Measurements from ENCODE around the gene CHST14. TPM values are rescaled to one million over a fixed set of nuclear protein-coding genes. Genes with fewer than 3 reads are reported as not detected.
A peak's percentile ranks its signal among the peaks of the same experiment; 100 is the strongest.
"Not testable (repeated sequence)": the region's sequence is repeated elsewhere in the genome, so short reads cannot be mapped to it uniquely, and the experiment has no call there.

The CHST14 gene
- total RNA-seq, 1 experiment from 2014 or later = 12.4 TPM

- not testable (repeated sequence) for H3K4me3 ChIP-seq, DNase-seq, H3K36me3 ChIP-seq, H3K9me3 ChIP-seq, H3K27me3 ChIP-seq
These were observed 16.8 kb upstream of the CHST14 start for GRCh38 chr15:40453941-40454340.

GRCh38 chr15:40454904-40455391 lies 15.8 kb upstream of the CHST14 start:
- Histone ChIP-seq H3K36me3 (no peaks in the 10 kb centered on the region), H3K4me3 (no peak overlapping the region), H3K9me3 (no peaks in the 10 kb centered on the region), H3K27me3 (no peaks in the 10 kb centered on the region)
- peak; percentile 68 for DNase-seq

GRCh38 chr15:40456299-40456712 lies 14.5 kb upstream of the CHST14 start:
- no peak overlapping the region for H3K4me3 ChIP-seq
- H3K27me3 ChIP-seq = no peaks in the 10 kb centered on the region
- no peaks in the 10 kb centered on the region for H3K36me3 ChIP-seq
- H3K9me3 ChIP-seq = no peaks in the 10 kb centered on the region
- no peak for DNase-seq

DNA sequence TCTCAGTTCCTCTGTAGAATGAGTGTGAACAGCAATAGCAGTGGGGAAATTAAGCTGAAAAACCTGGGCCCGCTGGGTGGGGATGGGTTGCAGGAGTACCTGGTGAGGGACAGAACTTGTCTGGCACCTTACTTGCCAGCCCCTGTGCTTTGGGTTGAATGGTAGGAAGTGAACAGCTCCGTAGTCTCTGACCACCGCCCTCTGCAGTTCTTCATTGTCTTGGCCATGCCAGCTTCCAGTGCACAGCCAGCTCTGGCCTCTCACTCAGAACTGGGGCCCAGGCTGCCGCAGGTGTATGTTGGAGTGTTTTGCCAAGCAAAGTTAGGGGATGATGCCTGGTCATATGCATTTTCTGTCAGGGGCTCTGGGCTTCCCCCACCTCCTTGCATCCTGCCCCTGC lies 14.0 kb upstream of the CHST14 start:
- DNase-seq = no peak
- no peaks in the 10 kb centered on the region for H3K9me3 ChIP-seq
- H3K4me3 ChIP-seq = no peak overlapping the region
- H3K27me3 ChIP-seq = no peaks in the 10 kb centered on the region
- no peaks in the 10 kb centered on the region for H3K36me3 ChIP-seq

GRCh38 chr15:40458495-40459371 lies 12.1 kb upstream of the CHST14 start:
- Histone ChIP-seq H3K9me3 (no peaks in the 10 kb centered on the region), H3K36me3 (0 out of 2 replicates have a peak, but pooled peaks cover 4% of the 10 kb centered on the region), H3K4me3 (no peak overlapping the region), H3K27me3 (no peaks in the 10 kb centered on the region)
- DNase-seq = no peak

- peaks cover 8% of the 10 kb centered on the region; the same call in 1 of the 2 replicates for H3K36me3 ChIP-seq
- H3K9me3 ChIP-seq = no peaks in the 10 kb centered on the region
- no peak for DNase-seq
- no peak overlapping the region for H3K4me3 ChIP-seq
- H3K27me3 ChIP-seq = no peaks in the 10 kb centered on the region
These were observed 11.3 kb upstream of the CHST14 start for GRCh38 chr15:40459391-40460015.

GRCh38 chr15:40460404-40460803 lies 10.4 kb upstream of the CHST14 start:
- DNase-seq = no peak
- no peaks in the 10 kb centered on the region for H3K9me3 ChIP-seq
- peaks cover 8% of the 10 kb centered on the region for H3K36me3 ChIP-seq
- H3K27me3 ChIP-seq = no peaks in the 10 kb centered on the region
- H3K4me3 ChIP-seq = no peak overlapping the region

GRCh38 chr15:40461958-40462357 lies 8.8 kb upstream of the CHST14 start:
- Histone ChIP-seq H3K27me3 (no peaks in the 10 kb centered on the region), H3K4me3 (no peak overlapping the region), H3K9me3 (no peaks in the 10 kb centered on the region), H3K36me3 (peaks cover 8% of the 10 kb centered on the region)
- DNase-seq = no peak

- Histone ChIP-seq H3K4me3 (no peak overlapping the region), H3K9me3 (no peaks in the 10 kb centered on the region), H3K36me3 (peaks cover 8% of the 10 kb centered on the region), H3K27me3 (no peaks in the 10 kb centered on the region)
- DNase-seq = no peak
These were observed 7.5 kb upstream of the CHST14 start for GRCh38 chr15:40463279-40463678.

- Histone ChIP-seq H3K9me3 (no peaks in the 10 kb centered on the region), H3K4me3 (no peak overlapping the region), H3K36me3 (peaks cover 8% of the 10 kb centered on the region), H3K27me3 (no peaks in the 10 kb centered on the region)
- no peak for DNase-seq
These were observed 6.8 kb upstream of the CHST14 start for GRCh38 chr15:40463886-40464545.

DNA sequence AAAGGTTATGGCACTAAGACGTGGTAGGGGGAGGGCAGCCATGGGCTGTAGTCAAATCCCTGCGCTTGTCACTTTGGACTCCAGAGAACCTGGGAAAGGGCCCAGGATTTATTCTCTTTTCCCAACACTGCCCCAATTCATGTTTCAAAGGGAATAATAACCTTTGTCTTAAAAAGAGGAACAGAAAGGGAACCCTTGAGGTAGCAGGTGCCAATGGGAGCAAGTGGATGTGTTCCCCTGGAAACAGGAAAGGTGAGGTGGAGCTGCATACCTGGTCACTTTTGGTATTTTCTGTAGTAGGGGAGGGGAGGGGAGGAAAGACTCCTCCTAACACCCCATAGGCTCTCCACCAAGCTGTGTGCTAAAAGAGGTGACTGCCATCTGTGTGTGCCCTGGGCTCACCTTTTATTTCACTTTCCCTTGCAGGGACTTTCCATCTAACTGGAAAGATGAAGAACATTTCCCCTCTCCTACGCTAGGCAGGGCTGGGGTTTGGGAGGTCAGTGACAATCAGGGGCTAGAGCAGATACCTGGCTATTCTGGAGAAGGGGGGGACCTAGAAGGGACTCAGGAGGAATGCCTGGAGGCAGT lies 6.1 kb upstream of the CHST14 start:
- DNase-seq = no peak
- Histone ChIP-seq H3K9me3 (no peaks in the 10 kb centered on the region), H3K36me3 (peaks cover 8% of the 10 kb centered on the region), H3K4me3 (no peak overlapping the region), H3K27me3 (no peaks in the 10 kb centered on the region)

DNA sequence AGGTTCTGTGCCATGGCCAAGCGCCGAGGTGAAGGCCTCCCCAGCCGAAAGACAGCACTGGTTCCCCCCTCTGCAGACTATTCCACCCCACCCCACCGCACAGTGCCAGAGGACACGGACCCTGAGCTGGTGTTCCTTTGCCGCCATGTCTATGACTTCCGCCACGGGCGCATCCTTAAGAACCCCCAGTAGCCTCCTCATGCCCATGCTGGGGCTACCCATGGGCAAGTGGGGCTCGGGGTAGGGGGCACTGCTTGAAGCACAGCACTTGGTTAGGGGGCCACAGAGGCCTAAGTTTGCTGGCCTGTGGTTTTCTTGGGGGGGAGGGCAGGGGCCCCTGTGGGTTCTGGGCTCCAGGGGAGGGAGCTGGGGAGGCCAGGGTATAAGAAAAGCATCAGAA lies 4.8 kb upstream of the CHST14 start:
- Histone ChIP-seq H3K4me3 (no peak overlapping the region), H3K9me3 (no peaks in the 10 kb centered on the region), H3K36me3 (peaks cover 8% of the 10 kb centered on the region), H3K27me3 (no peaks in the 10 kb centered on the region)
- DNase-seq = no peak

GRCh38 chr15:40466426-40467260 lies 4.1 kb upstream of the CHST14 start:
- H3K36me3 ChIP-seq = peaks cover 8% of the 10 kb centered on the region
- no peaks in the 10 kb centered on the region for H3K27me3 ChIP-seq
- no peaks in the 10 kb centered on the region for H3K9me3 ChIP-seq
- H3K4me3 ChIP-seq = no peak overlapping the region
- no peak for DNase-seq

GRCh38 chr15:40467261-40467615 lies 3.5 kb upstream of the CHST14 start:
- DNase-seq = no peak
- no peaks in the 10 kb centered on the region for H3K27me3 ChIP-seq
- H3K4me3 ChIP-seq = no peak overlapping the region
- H3K9me3 ChIP-seq = no peaks in the 10 kb centered on the region
- peaks cover 8% of the 10 kb centered on the region for H3K36me3 ChIP-seq

GRCh38 chr15:40468898-40469331 lies 1.9 kb upstream of the CHST14 start:
- H3K9me3 ChIP-seq = no peaks in the 10 kb centered on the region
- no peak for DNase-seq
- H3K27me3 ChIP-seq = no peaks in the 10 kb centered on the region
- no peak overlapping the region for H3K4me3 ChIP-seq
- peaks cover 3% of the 10 kb centered on the region for H3K36me3 ChIP-seq

GRCh38 chr15:40469776-40470390 lies 901 bp upstream of the CHST14 start:
- H3K9me3 ChIP-seq = no peaks in the 10 kb centered on the region
- no peak for DNase-seq
- no peaks in the 10 kb centered on the region; the same call in 1 of the 2 replicates for H3K36me3 ChIP-seq
- no peaks in the 10 kb centered on the region for H3K27me3 ChIP-seq
- H3K4me3 ChIP-seq = peak overlapping the region; percentile 37

Measured in MG63 (cell line).